Lung microvascular endothelial cell (primary cell): Measurements from ENCODE around the gene PARS2. TPM values are rescaled to one million over a fixed set of nuclear protein-coding genes. Genes with fewer than 3 reads are reported as not detected.
"Not testable (repeated sequence)": the region's sequence is repeated elsewhere in the genome, so short reads cannot be mapped to it uniquely, and the experiment has no call there.

Experiments used
- DNase-seq, 2 donors: peaks; one replicate each; pipeline versions ENCODE4 v3.0.0 to v3.0.0-alpha.2; 2010; ENCODE audit warnings: low read depth in 2 of 2
- total RNA-seq: library from RNA; depleted of rRNA; stranded (reverse); fragments of >200 nt; gene quantifications from 2 replicates; pipeline ENCODE4 v1.2.1, GENCODE V29; 2014

The PARS2 gene
- total RNA-seq, 1 donor from 2014 or later: 3.8 TPM

- not testable (repeated sequence) for DNase-seq
Observed at GRCh38 chr1:54775828-54776721, 11.8 kb upstream of the PARS2 start.

GRCh38 chr1:54774820-54775498, 10.6 kb upstream of the PARS2 start:
- peak; percentile 40 to 49 for DNase-seq

GRCh38 chr1:54772951-54773350, 8.6 kb upstream of the PARS2 start:
- DNase-seq: no peak

- peak; percentile 10 to 16 for DNase-seq
Observed at GRCh38 chr1:54768093-54768492, 3.8 kb upstream of the PARS2 start.

- no peak for DNase-seq
Observed at GRCh38 chr1:54767526-54767925, 3.2 kb upstream of the PARS2 start.

GRCh38 chr1:54766726-54767125, 2.4 kb upstream of the PARS2 start:
- DNase-seq: no peak

- DNase-seq: no peak
Observed at GRCh38 chr1:54764922-54765561, 719 bp upstream of the PARS2 start.

- no peak for DNase-seq
Observed at GRCh38 chr1:54763816-54764132, 549 bp downstream of the PARS2 start.

- DNase-seq: no peak
Observed at GRCh38 chr1:54758678-54759348, 5.5 kb downstream of the PARS2 start.

GRCh38 chr1:54757833-54758232, 6.5 kb downstream of the PARS2 start:
- DNase-seq: no peak

- DNase-seq: no peak
Observed at GRCh38 chr1:54754486-54755285, 9.6 kb downstream of the PARS2 start.

- DNase-seq: no peak
Observed at GRCh38 chr1:54754045-54754444, 10.3 kb downstream of the PARS2 start.

GRCh38 chr1:54751426-54751825, 12.9 kb downstream of the PARS2 start:
- no peak for DNase-seq

- no peak for DNase-seq
Observed at GRCh38 chr1:54750596-54750995, 13.7 kb downstream of the PARS2 start.

- no peak for DNase-seq
Observed at GRCh38 chr1:54748094-54748835, 16.1 kb downstream of the PARS2 start.

GRCh38 chr1:54745864-54746263, 18.5 kb downstream of the PARS2 start:
- no peak for DNase-seq

- DNase-seq: no peak
Observed at GRCh38 chr1:54745274-54745673, 19.0 kb downstream of the PARS2 start.

GRCh38 chr1:54744696-54745095, 19.6 kb downstream of the PARS2 start:
- no peak for DNase-seq

- DNase-seq: no peak
Observed at GRCh38 chr1:54743416-54744226, 20.7 kb downstream of the PARS2 start.

GRCh38 chr1:54742282-54742681, 22.0 kb downstream of the PARS2 start:
- no peak for DNase-seq
